Prostate gland (tissue), 2 donors: ENCODE measurements around the gene ZNF18. TPM values are rescaled to one million over a fixed set of nuclear protein-coding genes. Genes with fewer than 3 reads are reported as not detected.

Experiments used
- DNase-seq: peaks from one replicate; pipeline ENCODE4 v3.0.0-alpha.2; 2019; ENCODE audit warnings: low spot score
- H3K27ac ChIP-seq, 2 donors: fragments of 200-600 bp; sonication (generic); 2 replicates each; pipeline ENCODE4 v1.5.1; 2017 to 2019
- H3K27me3 ChIP-seq: fragments of 200-600 bp; sonication (generic); replicated peaks from 2 replicates; pipeline ENCODE4 v1.5.1; 2019; ENCODE audit not compliant: insufficient read depth
- H3K36me3 ChIP-seq, 2 donors: fragments of 200-600 bp; sonication (generic); 1 replicate in 1 of 2; 2 replicates in 1 of 2; pipeline versions ENCODE4 v1.5.1 to v1.8.1; 2017 to 2019
- H3K4me1 ChIP-seq: fragments of 200-600 bp; sonication (generic); replicated peaks from 2 replicates; pipeline ENCODE4 v1.5.1; 2019
- H3K4me3 ChIP-seq, 2 donors: fragments of 200-600 bp; sonication (generic); 2 replicates each; pipeline ENCODE4 v1.5.1; 2017 to 2019
- H3K9me3 ChIP-seq: fragments of 200-600 bp; sonication (generic); 2 replicates; pipeline ENCODE4 v1.5.1; 2017
- CTCF ChIP-seq, 4 experiments: fragments of 200-600 bp in 2 of 4; fragments of 450-650 bp in 2 of 4; sonication (generic) in 2 of 4; IDR thresholded peaks; 1 replicate in 3 of 4; 2 replicates in 1 of 4; pipeline ENCODE4 v1.5.1; 2016 to 2019; ENCODE audit warnings: antibody characterized with exemption in 4 of 4, mild to moderate bottlenecking in 2 of 4, moderate library complexity in 2 of 4
- POLR2A ChIP-seq: fragments of 450-650 bp; IDR thresholded peaks from one replicate; pipeline ENCODE4 v1.6.1; 2016; ENCODE audit warnings: antibody characterized with exemption, mild to moderate bottlenecking
- POLR2AphosphoS5 ChIP-seq: sonication (generic); formaldehyde crosslinking; IDR thresholded peaks from one replicate; pipeline ENCODE4 v1.6.1; 2017; ENCODE audit warnings: antibody characterized with exemption
- WGBS: methylation state at CpG from one replicate; pipeline ENCODE4 v1.1.5; 2018; 5-methylcytosine and 5-hydroxymethylcytosine counted together
- intact Hi-C: fragments of 100-400 bp; cut with DNase I; formaldehyde crosslinking; loops from one replicate; pipeline ENCODE4 v1.14.2; 2022
- total RNA-seq, 2 donors: library from RNA; depleted of rRNA; stranded (reverse); fragments of >200 nt; gene quantifications; one replicate each; pipeline ENCODE4 v1.1.0, GENCODE V29; 2016

The ZNF18 gene
- total RNA-seq, 2 donors from 2014 or later, result 11.8 to 13.3 TPM

GRCh38 chr17:12024327-12024726, 27.1 kb upstream of the ZNF18 start:
- Histone ChIP-seq H3K27ac (no peak overlapping the region), H3K4me1 (no peaks in the 10 kb centered on the region), H3K9me3 (no peaks in the 10 kb centered on the region), H3K4me3 (no peak overlapping the region), H3K36me3 (no peaks in the 10 kb centered on the region), H3K27me3 (no peaks in the 10 kb centered on the region)
- intact Hi-C loops, result no loop called here
- TF ChIP-seq CTCF (IDR thresholded peaks at IDR 0.05) (no peak), POLR2A (no peak), POLR2AphosphoS5 (no peak)
- no peak for DNase-seq
- WGBS, result 21% methylated on average over 1 of the region's 1 CpG

GRCh38 chr17:12022310-12022709, 25.0 kb upstream of the ZNF18 start:
- intact Hi-C loops, result no loop called here
- no peak overlapping the region for H3K4me3 ChIP-seq

GRCh38 chr17:12021623-12022140, 24.4 kb upstream of the ZNF18 start:
- H3K36me3 ChIP-seq, result no peaks in the 10 kb centered on the region
- TF ChIP-seq POLR2A (no peak), CTCF (IDR thresholded peaks at IDR 0.05) (no peak), POLR2AphosphoS5 (no peak)
- 3% methylated on average over 3 of the region's 3 CpGs for WGBS
- no peaks in the 10 kb centered on the region for H3K27me3 ChIP-seq
- H3K27ac ChIP-seq, result peak overlapping the region; percentile 83 to 90
- H3K9me3 ChIP-seq, result no peaks in the 10 kb centered on the region
- peak overlapping the region; percentile 97 to 99 for H3K4me3 ChIP-seq
- intact Hi-C loops, result loop anchor here (2.0 kb wide), 1 partner anchor 25 kb away; the partner anchor contains the start of gene ZNF18
- DNase-seq, result no peak
- no peaks in the 10 kb centered on the region for H3K4me1 ChIP-seq

More at GRCh38 chr17:12022310-12022709, 25.0 kb upstream of the ZNF18 start:
- WGBS, result 35% methylated on average over 2 of the region's 2 CpGs
- H3K9me3 ChIP-seq, result no peaks in the 10 kb centered on the region
- H3K27me3 ChIP-seq, result no peaks in the 10 kb centered on the region
- no peak overlapping the region for H3K27ac ChIP-seq
- TF ChIP-seq CTCF (IDR thresholded peaks at IDR 0.05), result no peak
- TF ChIP-seq POLR2A, result no peak
- TF ChIP-seq POLR2AphosphoS5, result no peak
- no peaks in the 10 kb centered on the region for H3K4me1 ChIP-seq
- H3K36me3 ChIP-seq, result no peaks in the 10 kb centered on the region
- DNase-seq, result no peak

- peak within 1 kb of the TSS; percentile 83 to 90 for H3K27ac ChIP-seq
- no peaks in the 10 kb centered on the region for H3K9me3 ChIP-seq
- H3K4me3 ChIP-seq, result peak within 1 kb of the TSS; percentile 97 to 99
- peak; percentile 91 for DNase-seq
- no peaks in the 10 kb centered on the region for H3K36me3 ChIP-seq
- no peaks in the 10 kb centered on the region for H3K27me3 ChIP-seq
- no peaks in the 10 kb centered on the region for H3K4me1 ChIP-seq
- TF ChIP-seq CTCF (IDR thresholded peaks at IDR 0.05), result no peak
- peak; percentile 76 for TF ChIP-seq POLR2AphosphoS5
- peak; percentile 96 for TF ChIP-seq POLR2A
- intact Hi-C loops, result loop anchor here (2.0 kb wide), 1 partner anchor 24 kb away; the partner anchor contains the start of gene ZNF18
- 1% methylated on average over 79 of the region's 123 CpGs for WGBS
Measured at GRCh38 chr17:12020642-12021622, 23.7 kb upstream of the ZNF18 start, which contains the start of gene MAP2K4. TSS of gene MAP2K4 (plus strand) at chr17:12020877. CDS start at chr17:12020887, 10 bp downstream.
